ENCODE measurements around the gene GAPDH. TPM values are rescaled to one million over a fixed set of nuclear protein-coding genes. Genes with fewer than 3 reads are reported as not detected.

GAPDH gene
- total RNA-seq, 1 donor from 2014 or later, result 1,775 TPM

DNA sequence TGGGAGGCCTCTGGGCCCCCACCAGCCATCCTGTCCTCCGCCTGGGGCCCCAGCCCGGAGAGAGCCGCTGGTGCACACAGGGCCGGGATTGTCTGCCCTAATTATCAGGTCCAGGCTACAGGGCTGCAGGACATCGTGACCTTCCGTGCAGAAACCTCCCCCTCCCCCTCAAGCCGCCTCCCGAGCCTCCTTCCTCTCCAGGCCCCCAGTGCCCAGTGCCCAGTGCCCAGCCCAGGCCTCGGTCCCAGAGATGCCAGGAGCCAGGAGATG, 729 bp upstream of the GAPDH start:
- Mint-ChIP-seq H3K36me3 (ENCODE audit: unreplicated experiment) (peaks cover 29% of the 10 kb centered on the region), H3K9me3 (ENCODE audit: unreplicated experiment) (no peaks in the 10 kb centered on the region), H3K27ac (ENCODE audit: unreplicated experiment) (peak overlapping the region; percentile 97), H3K4me1 (ENCODE audit: unreplicated experiment) (peaks cover 47% of the 10 kb centered on the region), H3K27me3 (ENCODE audit: unreplicated experiment) (no peaks in the 10 kb centered on the region), H3K4me3 (ENCODE audit: unreplicated experiment) (peak overlapping the region; percentile 90)
- no peak for DNase-seq (ENCODE audit: extremely low spot score, unreplicated experiment)
- TF ChIP-seq, protein P1, sequence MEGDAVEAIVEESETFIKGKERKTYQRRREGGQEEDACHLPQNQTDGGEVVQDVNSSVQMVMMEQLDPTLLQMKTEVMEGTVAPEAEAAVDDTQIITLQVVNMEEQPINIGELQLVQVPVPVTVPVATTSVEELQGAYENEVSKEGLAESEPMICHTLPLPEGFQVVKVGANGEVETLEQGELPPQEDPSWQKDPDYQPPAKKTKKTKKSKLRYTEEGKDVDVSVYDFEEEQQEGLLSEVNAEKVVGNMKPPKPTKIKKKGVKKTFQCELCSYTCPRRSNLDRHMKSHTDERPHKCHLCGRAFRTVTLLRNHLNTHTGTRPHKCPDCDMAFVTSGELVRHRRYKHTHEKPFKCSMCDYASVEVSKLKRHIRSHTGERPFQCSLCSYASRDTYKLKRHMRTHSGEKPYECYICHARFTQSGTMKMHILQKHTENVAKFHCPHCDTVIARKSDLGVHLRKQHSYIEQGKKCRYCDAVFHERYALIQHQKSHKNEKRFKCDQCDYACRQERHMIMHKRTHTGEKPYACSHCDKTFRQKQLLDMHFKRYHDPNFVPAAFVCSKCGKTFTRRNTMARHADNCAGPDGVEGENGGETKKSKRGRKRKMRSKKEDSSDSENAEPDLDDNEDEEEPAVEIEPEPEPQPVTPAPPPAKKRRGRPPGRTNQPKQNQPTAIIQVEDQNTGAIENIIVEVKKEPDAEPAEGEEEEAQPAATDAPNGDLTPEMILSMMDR (IDR thresholded peaks at IDR 0.05), result no peak

DNA sequence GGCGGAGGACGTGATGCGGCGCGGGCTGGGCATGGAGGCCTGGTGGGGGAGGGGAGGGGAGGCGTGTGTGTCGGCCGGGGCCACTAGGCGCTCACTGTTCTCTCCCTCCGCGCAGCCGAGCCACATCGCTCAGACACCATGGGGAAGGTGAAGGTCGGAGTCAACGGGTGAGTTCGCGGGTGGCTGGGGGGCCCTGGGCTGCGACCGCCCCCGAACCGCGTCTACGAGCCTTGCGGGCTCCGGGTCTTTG, 303 bp downstream of the GAPDH start:
- Mint-ChIP-seq H3K27ac (ENCODE audit: unreplicated experiment) (peak overlapping the region; percentile 97), H3K4me3 (ENCODE audit: unreplicated experiment) (peak overlapping the region; percentile 90), H3K27me3 (ENCODE audit: unreplicated experiment) (no peaks in the 10 kb centered on the region), H3K36me3 (ENCODE audit: unreplicated experiment) (peaks cover 23% of the 10 kb centered on the region), H3K4me1 (ENCODE audit: unreplicated experiment) (peaks cover 49% of the 10 kb centered on the region), H3K9me3 (ENCODE audit: unreplicated experiment) (no peaks in the 10 kb centered on the region)
- DNase-seq (ENCODE audit: extremely low spot score, unreplicated experiment), result no peak
- TF ChIP-seq, protein P1 (IDR thresholded peaks at IDR 0.05), result no peak

DNA sequence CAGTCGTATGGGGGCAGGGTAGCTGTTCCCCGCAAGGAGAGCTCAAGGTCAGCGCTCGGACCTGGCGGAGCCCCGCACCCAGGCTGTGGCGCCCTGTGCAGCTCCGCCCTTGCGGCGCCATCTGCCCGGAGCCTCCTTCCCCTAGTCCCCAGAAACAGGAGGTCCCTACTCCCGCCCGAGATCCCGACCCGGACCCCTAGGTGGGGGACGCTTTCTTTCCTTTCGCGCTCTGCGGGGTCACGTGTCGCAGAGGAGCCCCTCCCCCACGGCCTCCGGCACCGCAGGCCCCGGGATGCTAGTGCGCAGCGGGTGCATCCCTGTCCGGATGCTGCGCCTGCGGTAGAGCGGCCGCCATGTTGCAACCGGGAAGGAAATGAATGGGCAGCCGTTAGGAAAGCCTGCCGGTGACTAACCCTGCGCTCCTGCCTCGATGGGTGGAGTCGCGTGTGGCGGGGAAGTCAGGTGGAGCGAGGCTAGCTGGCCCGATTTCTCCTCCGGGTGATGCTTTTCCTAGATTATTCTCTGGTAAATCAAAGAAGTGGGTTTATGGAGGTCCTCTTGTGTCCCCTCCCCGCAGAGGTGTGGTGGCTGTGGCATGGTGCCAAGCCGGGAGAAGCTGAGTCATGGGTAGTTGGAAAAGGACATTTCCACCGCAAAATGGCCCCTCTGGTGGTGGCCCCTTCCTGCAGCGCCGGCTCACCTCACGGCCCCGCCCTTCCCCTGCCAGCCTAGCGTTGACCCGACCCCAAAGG, 804 bp downstream of the GAPDH start:
- Mint-ChIP-seq H3K4me1 (ENCODE audit: unreplicated experiment) (peaks cover 54% of the 10 kb centered on the region), H3K27ac (ENCODE audit: unreplicated experiment) (peak overlapping the region; percentile 97), H3K27me3 (ENCODE audit: unreplicated experiment) (no peaks in the 10 kb centered on the region), H3K36me3 (ENCODE audit: unreplicated experiment) (peaks cover 18% of the 10 kb centered on the region), H3K4me3 (ENCODE audit: unreplicated experiment) (peak overlapping the region; percentile 90), H3K9me3 (ENCODE audit: unreplicated experiment) (no peaks in the 10 kb centered on the region)
- TF ChIP-seq, protein P1 (IDR thresholded peaks at IDR 0.05), result no peak
- DNase-seq (ENCODE audit: extremely low spot score, unreplicated experiment), result peak; percentile 88

DNA sequence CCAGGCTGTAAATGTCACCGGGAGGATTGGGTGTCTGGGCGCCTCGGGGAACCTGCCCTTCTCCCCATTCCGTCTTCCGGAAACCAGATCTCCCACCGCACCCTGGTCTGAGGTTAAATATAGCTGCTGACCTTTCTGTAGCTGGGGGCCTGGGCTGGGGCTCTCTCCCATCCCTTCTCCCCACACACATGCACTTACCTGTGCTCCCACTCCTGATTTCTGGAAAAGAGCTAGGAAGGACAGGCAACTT, 1.3 kb downstream of the GAPDH start:
- TF ChIP-seq, protein P1 (IDR thresholded peaks at IDR 0.05), result no peak
- Mint-ChIP-seq H3K4me1 (ENCODE audit: unreplicated experiment) (peaks cover 59% of the 10 kb centered on the region), H3K9me3 (ENCODE audit: unreplicated experiment) (no peaks in the 10 kb centered on the region), H3K36me3 (ENCODE audit: unreplicated experiment) (peaks cover 13% of the 10 kb centered on the region), H3K27ac (ENCODE audit: unreplicated experiment) (peak overlapping the region; percentile 97), H3K4me3 (ENCODE audit: unreplicated experiment) (peak overlapping the region; percentile 90), H3K27me3 (ENCODE audit: unreplicated experiment) (no peaks in the 10 kb centered on the region)
- no peak for DNase-seq (ENCODE audit: extremely low spot score, unreplicated experiment)

DNA sequence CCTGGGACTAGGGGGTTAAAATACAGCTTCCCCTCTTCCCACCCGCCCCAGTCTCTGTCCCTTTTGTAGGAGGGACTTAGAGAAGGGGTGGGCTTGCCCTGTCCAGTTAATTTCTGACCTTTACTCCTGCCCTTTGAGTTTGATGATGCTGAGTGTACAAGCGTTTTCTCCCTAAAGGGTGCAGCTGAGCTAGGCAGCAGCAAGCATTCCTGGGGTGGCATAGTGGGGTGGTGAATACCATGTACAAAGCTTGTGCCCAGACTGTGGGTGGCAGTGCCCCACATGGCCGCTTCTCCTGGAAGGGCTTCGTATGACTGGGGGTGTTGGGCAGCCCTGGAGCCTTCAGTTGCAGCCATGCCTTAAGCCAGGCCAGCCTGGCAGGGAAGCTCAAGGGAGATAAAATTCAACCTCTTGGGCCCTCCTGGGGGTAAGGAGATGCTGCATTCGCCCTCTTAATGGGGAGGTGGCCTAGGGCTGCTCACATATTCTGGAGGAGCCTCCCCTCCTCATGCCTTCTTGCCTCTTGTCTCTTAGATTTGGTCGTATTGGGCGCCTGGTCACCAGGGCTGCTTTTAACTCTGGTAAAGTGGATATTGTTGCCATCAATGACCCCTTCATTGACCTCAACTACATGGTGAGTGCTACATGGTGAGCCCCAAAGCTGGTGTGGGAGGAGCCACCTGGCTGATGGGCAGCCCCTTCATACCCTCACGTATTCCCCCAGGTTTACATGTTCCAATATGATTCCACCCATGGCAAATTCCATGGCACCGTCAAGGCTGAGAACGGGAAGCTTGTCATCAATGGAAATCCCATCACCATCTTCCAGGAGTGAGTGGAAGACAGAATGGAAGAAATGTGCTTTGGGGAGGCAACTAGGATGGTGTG, 1.9 kb downstream of the GAPDH start:
- Mint-ChIP-seq H3K36me3 (ENCODE audit: unreplicated experiment) (peaks cover 11% of the 10 kb centered on the region), H3K27me3 (ENCODE audit: unreplicated experiment) (no peaks in the 10 kb centered on the region), H3K4me3 (ENCODE audit: unreplicated experiment) (peak overlapping the region; percentile 90), H3K4me1 (ENCODE audit: unreplicated experiment) (peaks cover 65% of the 10 kb centered on the region), H3K9me3 (ENCODE audit: unreplicated experiment) (no peaks in the 10 kb centered on the region), H3K27ac (ENCODE audit: unreplicated experiment) (peak overlapping the region; percentile 97)
- TF ChIP-seq, protein P1 (IDR thresholded peaks at IDR 0.05), result no peak
- no peak for DNase-seq (ENCODE audit: extremely low spot score, unreplicated experiment)
